Activated T-cell treated with anti-CD3 and anti-CD28 coated beads, Interleukin-2, amount 50 U/mL, for 72 hours (primary cell): ENCODE measurements around the gene CTDP1. TPM values are rescaled to one million over a fixed set of nuclear protein-coding genes. Genes with fewer than 3 reads are reported as not detected.

Experiments
- ATAC-seq, 2 donors: fragments of 150-1000 bp; cut with Tn5 transposase; replicated peaks in 1 of 2; 2 replicates each; pipeline ENCODE4 v1.10.0; 2021; ENCODE audit warnings: moderate library complexity in 2 of 2, mild to moderate bottlenecking in 1 of 2
- DNase-seq, 2 donors: peaks; one replicate each; pipeline ENCODE4 v3.0.0; 2021 to 2022; ENCODE audit warnings: mixed read lengths in 1 of 2
- H3K27ac Mint-ChIP-seq: one replicate; pipeline ENCODE4 v1.8.0; 2022; ENCODE audit warnings: mild to moderate bottlenecking, moderate library complexity, mixed read lengths
- H3K27me3 Mint-ChIP-seq: one replicate; pipeline ENCODE4 v1.8.0; 2022; ENCODE audit warnings: low read depth, mixed read lengths
- H3K36me3 Mint-ChIP-seq, 2 donors: one replicate each; pipeline ENCODE4 v1.8.0; 2022; ENCODE audit warnings: mixed read lengths in 2 of 2, mild to moderate bottlenecking in 1 of 2; ENCODE audit not compliant: insufficient read depth in 2 of 2
- H3K4me1 Mint-ChIP-seq: one replicate; pipeline ENCODE4 v1.8.0; 2022; ENCODE audit warnings: low read depth, mixed read lengths
- H3K4me3 Mint-ChIP-seq, 2 donors: one replicate each; pipeline ENCODE4 v1.8.0; 2022; ENCODE audit warnings: mild to moderate bottlenecking in 2 of 2, mixed read lengths in 2 of 2, moderate library complexity in 2 of 2
- H3K9me3 Mint-ChIP-seq, 2 donors: one replicate each; pipeline ENCODE4 v1.8.0; 2022; ENCODE audit warnings: mixed read lengths in 2 of 2
- total RNA-seq, 2 donors: library from RNA; stranded (reverse); gene quantifications; one replicate each; pipeline ENCODE4 v1.2.3, GENCODE V29; 2022

CTDP1 gene
- total RNA-seq, 2 donors from 2014 or later, result 30.1 to 103 TPM

DNA sequence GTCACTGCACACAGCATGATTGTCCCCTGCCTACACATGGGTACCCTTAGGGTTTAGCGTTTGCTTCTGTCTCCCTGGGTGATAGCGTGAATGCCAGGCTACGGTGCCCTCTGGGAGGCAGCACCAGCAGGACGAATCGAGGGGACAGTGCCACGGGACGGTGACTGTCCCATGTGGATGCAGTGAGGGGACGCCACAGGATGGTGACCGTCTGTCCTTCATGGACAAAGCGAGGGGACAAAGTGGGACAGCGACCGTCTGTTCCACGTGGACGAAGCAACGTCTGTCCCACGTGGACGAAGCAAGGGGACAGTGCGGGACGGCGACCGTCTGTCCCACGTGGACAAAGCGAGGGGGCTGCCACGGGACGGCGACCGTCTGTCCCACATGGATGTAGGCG lies 25.7 kb downstream of the CTDP1 start:
- H3K36me3 Mint-ChIP-seq, result peaks cover 13 to 20% of the 10 kb centered on the region in 2 donors
- no peak overlapping the region for H3K27ac Mint-ChIP-seq
- no peaks in the 10 kb centered on the region for H3K27me3 Mint-ChIP-seq
- ATAC-seq (no peak), DNase-seq (no peak)
- no peak overlapping the region for H3K4me3 Mint-ChIP-seq
- H3K9me3 Mint-ChIP-seq, result no peaks in the 10 kb centered on the region
- no peaks in the 10 kb centered on the region for H3K4me1 Mint-ChIP-seq

DNA sequence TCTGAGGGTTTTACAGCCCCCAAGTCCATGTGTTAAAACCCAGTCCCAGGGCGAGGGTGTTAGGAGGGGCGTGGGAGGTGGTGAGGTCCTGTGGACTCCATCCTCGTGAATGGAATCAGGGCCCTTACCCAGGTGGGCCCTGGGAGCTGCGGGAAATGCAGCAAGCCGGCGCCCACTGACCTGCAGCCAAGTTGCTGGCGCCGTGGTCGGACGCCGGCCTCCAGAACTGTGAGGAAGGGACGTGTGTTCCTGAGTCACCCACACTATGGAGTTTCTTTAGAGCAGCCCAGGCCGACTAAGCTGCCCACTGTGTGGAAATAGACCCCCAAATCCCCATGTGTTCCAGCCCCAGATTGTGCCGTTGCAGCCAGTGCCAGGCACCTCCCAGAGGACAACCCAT lies 26.4 kb downstream of the CTDP1 start:
- H3K27ac Mint-ChIP-seq, result peak overlapping the region; percentile 4
- H3K27me3 Mint-ChIP-seq, result no peaks in the 10 kb centered on the region
- ATAC-seq (no peak), DNase-seq (no peak)
- no peaks in the 10 kb centered on the region for H3K4me1 Mint-ChIP-seq
- no peak overlapping the region for H3K4me3 Mint-ChIP-seq
- H3K36me3 Mint-ChIP-seq, result peaks cover 13 to 15% of the 10 kb centered on the region in 2 donors
- no peaks in the 10 kb centered on the region for H3K9me3 Mint-ChIP-seq

DNA sequence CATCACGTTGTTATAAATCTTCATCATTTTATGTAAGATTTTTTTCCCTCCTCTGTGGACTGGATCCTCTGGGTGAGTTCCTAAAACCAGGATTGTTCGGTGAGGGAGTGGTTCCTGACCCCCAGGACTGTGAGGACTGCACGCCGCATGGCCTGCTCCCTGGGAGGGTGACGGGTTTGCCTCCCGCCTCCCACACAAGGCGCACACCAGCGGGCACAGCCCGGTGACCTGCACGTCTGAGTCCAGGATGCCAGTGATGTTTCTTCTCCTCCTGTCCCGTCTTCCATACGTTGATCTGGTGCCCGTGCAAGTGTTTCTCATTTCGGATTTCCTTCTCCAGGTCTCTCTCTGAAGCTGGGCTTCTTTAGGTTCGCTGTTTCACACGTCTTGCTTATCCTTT lies 27.1 kb downstream of the CTDP1 start:
- no peaks in the 10 kb centered on the region for H3K4me1 Mint-ChIP-seq
- DNase-seq (no peak), ATAC-seq (no peak)
- H3K36me3 Mint-ChIP-seq, result peaks cover 11 to 14% of the 10 kb centered on the region in 2 donors
- H3K9me3 Mint-ChIP-seq, result no peaks in the 10 kb centered on the region
- no peak overlapping the region for H3K4me3 Mint-ChIP-seq
- no peak overlapping the region for H3K27ac Mint-ChIP-seq
- no peaks in the 10 kb centered on the region for H3K27me3 Mint-ChIP-seq

DNA sequence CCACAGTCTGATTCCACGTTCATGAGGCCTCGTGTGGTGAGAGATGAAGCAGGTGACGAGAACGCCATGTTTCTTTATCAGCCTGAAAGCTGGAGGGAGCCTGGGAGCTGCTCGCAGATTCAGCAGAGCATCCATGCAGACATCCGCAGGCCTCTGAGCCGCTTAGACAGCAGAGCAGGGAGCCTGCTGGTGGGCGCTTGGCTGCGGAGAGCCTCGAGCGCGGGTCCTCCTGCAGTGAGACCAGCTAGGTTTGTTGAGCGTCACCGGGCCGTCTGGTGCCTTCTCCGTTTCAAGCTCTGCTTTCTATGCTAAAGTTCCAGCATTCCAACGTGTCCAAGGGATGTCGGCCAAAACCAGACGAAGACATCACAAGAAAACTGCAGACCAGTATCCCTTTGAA lies 27.6 kb downstream of the CTDP1 start:
- H3K4me1 Mint-ChIP-seq, result no peaks in the 10 kb centered on the region
- H3K36me3 Mint-ChIP-seq, result peaks cover 11 to 14% of the 10 kb centered on the region in 2 donors
- ATAC-seq (no peak), DNase-seq (no peak)
- no peaks in the 10 kb centered on the region for H3K27me3 Mint-ChIP-seq
- H3K9me3 Mint-ChIP-seq, result no peaks in the 10 kb centered on the region
- no peak overlapping the region for H3K4me3 Mint-ChIP-seq
- H3K27ac Mint-ChIP-seq, result no peak overlapping the region

DNA sequence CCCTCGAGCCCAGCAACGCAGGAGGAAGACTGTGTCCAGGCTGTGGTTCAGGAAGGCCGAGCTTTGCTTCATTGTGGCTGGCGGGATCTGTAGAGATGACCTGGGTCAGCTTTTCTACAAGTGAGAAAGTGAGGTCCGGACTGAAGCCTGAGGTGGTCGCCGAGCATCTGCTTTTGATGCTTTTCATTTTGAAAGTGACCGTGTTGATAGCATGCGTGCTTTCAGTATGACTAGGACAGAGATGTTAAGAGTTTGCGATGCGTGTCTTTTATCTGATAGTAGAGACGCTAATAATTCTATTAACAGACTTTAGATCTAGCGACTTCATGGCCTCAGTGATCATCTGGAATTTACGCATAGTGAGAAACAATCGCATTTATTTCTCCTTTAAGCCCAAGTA lies 28.1 kb downstream of the CTDP1 start:
- Mint-ChIP-seq H3K27me3 (no peaks in the 10 kb centered on the region), H3K9me3 (no peaks in the 10 kb centered on the region), H3K4me1 (no peaks in the 10 kb centered on the region), H3K36me3 (peaks cover 11 to 14% of the 10 kb centered on the region in 2 donors), H3K27ac (no peak overlapping the region), H3K4me3 (peak overlapping the region in 1 of 2 donors; percentile 14)
- ATAC-seq, result no peak
- no peak for DNase-seq

GRCh38 chr18:79708412-79708811 lies 28.8 kb downstream of the CTDP1 start:
- Mint-ChIP-seq H3K9me3 (no peaks in the 10 kb centered on the region), H3K27ac (peak overlapping the region; percentile 3), H3K27me3 (no peaks in the 10 kb centered on the region), H3K36me3 (peaks cover 13 to 16% of the 10 kb centered on the region in 2 donors), H3K4me1 (no peaks in the 10 kb centered on the region), H3K4me3 (peak overlapping the region in 1 of 2 donors; percentile 14)
- DNase-seq (no peak), ATAC-seq (peak in 1 of 2 donors; percentile 55)

DNA sequence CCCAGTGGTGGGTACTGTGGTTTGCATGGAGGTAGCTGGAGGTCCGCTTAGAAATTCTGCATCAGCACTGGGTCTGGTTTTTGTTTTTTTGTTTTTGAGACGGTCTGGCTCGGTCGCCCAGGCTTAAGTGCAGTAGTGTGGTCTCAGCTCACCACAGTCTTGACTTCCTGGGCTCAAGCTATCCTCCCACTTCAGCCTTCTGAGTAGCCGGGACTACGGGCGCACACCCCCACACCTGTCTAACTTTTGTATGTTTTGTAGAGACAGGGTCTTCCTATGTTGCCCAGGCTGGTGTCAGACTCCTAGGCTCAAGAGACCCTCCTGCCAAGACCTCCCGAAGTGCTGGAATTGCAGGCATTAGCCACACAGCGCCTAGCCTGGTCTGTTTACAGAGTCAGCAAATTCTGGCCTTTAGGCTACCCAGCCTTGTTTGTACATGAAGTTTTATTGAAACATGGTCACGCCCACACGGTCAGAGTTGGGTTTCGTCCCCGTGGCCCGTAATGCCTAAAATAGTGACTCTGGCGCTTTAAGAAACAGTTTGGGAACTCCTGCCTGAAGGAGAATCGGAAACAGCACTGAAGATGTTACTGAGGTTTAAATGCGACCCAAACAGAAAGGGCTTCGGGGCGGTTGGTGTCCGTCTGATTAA lies 32.7 kb downstream of the CTDP1 start:
- H3K4me3 Mint-ChIP-seq, result no peak overlapping the region
- no peaks in the 10 kb centered on the region for H3K27me3 Mint-ChIP-seq
- no peaks in the 10 kb centered on the region for H3K4me1 Mint-ChIP-seq
- peak overlapping the region; percentile 90 for H3K27ac Mint-ChIP-seq
- DNase-seq (no peak), ATAC-seq (no peak)
- peaks cover 11 to 14% of the 10 kb centered on the region in 2 donors for H3K36me3 Mint-ChIP-seq
- H3K9me3 Mint-ChIP-seq, result no peaks in the 10 kb centered on the region

GRCh38 chr18:79713341-79713740 lies 33.7 kb downstream of the CTDP1 start:
- no peaks in the 10 kb centered on the region for H3K4me1 Mint-ChIP-seq
- H3K9me3 Mint-ChIP-seq, result no peaks in the 10 kb centered on the region
- peaks cover 6 to 11% of the 10 kb centered on the region in 2 donors for H3K36me3 Mint-ChIP-seq
- no peak for ATAC-seq
- DNase-seq, result no peak
- H3K4me3 Mint-ChIP-seq, result no peak overlapping the region
- H3K27me3 Mint-ChIP-seq, result no peaks in the 10 kb centered on the region
- H3K27ac Mint-ChIP-seq, result no peak overlapping the region

- DNase-seq (no peak), ATAC-seq (no peak)
- H3K27ac Mint-ChIP-seq, result no peak overlapping the region
- peaks cover 2 to 3% of the 10 kb centered on the region in 2 donors for H3K9me3 Mint-ChIP-seq
- no peaks in the 10 kb centered on the region for H3K4me1 Mint-ChIP-seq
- peaks cover 16 to 18% of the 10 kb centered on the region in 2 donors for H3K36me3 Mint-ChIP-seq
- H3K4me3 Mint-ChIP-seq, result no peak overlapping the region
- H3K27me3 Mint-ChIP-seq, result no peaks in the 10 kb centered on the region
Measured at GRCh38 chr18:79714531-79715240, 35.1 kb downstream of the CTDP1 start.

DNA sequence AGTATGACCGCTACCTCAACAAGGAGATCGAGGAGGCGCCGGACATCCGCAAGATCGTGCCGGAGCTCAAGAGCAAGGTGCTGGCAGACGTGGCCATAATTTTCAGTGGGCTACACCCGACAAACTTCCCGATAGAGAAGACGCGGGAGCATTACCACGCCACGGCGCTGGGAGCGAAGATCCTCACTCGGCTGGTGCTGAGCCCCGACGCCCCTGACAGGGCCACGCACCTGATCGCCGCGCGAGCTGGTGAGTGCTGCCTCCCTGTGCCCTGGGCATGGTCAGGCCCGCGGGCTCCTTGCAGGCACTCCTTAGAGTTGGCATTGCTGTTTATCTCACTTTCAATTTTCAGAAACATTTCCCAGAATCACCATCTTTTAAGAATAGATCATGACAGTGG lies 35.7 kb downstream of the CTDP1 start:
- Mint-ChIP-seq H3K4me3 (no peak overlapping the region), H3K27me3 (no peaks in the 10 kb centered on the region), H3K36me3 (peaks cover 16 to 24% of the 10 kb centered on the region in 2 donors), H3K9me3 (peaks cover 2 to 3% of the 10 kb centered on the region in 2 donors), H3K27ac (no peak overlapping the region), H3K4me1 (no peaks in the 10 kb centered on the region)
- no peak for ATAC-seq
- DNase-seq, result no peak

GRCh38 chr18:79717059-79717458 lies 37.5 kb downstream of the CTDP1 start:
- ATAC-seq (no peak), DNase-seq (no peak)
- H3K36me3 Mint-ChIP-seq, result peaks cover 25 to 27% of the 10 kb centered on the region in 2 donors

GRCh38 chr18:79717555-79718074 lies 38.0 kb downstream of the CTDP1 start:
- H3K4me1 Mint-ChIP-seq, result no peaks in the 10 kb centered on the region
- no peak overlapping the region for H3K27ac Mint-ChIP-seq
- DNase-seq (no peak), ATAC-seq (no peak)
- H3K36me3 Mint-ChIP-seq, result peaks cover 25 to 29% of the 10 kb centered on the region in 2 donors
- no peaks in the 10 kb centered on the region for H3K27me3 Mint-ChIP-seq
- no peak overlapping the region for H3K4me3 Mint-ChIP-seq
- H3K9me3 Mint-ChIP-seq, result peaks cover 2 to 3% of the 10 kb centered on the region in 2 donors

More at GRCh38 chr18:79717059-79717458, 37.5 kb downstream of the CTDP1 start:
- Mint-ChIP-seq H3K27me3 (no peaks in the 10 kb centered on the region), H3K4me3 (no peak overlapping the region), H3K9me3 (peaks cover 2 to 3% of the 10 kb centered on the region in 2 donors), H3K4me1 (no peaks in the 10 kb centered on the region), H3K27ac (no peak overlapping the region)

GRCh38 chr18:79718126-79718525 lies 38.5 kb downstream of the CTDP1 start:
- H3K27me3 Mint-ChIP-seq, result no peaks in the 10 kb centered on the region
- H3K9me3 Mint-ChIP-seq, result peaks cover 2 to 3% of the 10 kb centered on the region in 2 donors
- no peak for DNase-seq
- no peak for ATAC-seq
- H3K4me1 Mint-ChIP-seq, result no peaks in the 10 kb centered on the region
- H3K4me3 Mint-ChIP-seq, result no peak overlapping the region
- peaks cover 22 to 29% of the 10 kb centered on the region in 2 donors for H3K36me3 Mint-ChIP-seq
- no peak overlapping the region for H3K27ac Mint-ChIP-seq
